DND-41 (cell line): ENCODE data around the gene NAA15.
A peak's percentile ranks its signal among the peaks of the same experiment; 100 is the strongest.
"Not testable (repeated sequence)": the region's sequence is repeated elsewhere in the genome, so short reads cannot be mapped to it uniquely, and the experiment has no call there.

Source experiments
- ATAC-seq: fragments of 200-7000 bp; cut with Tn5 transposase; 3 replicates; pipeline ENCODE4 v1.9.1; 2021; ENCODE audit warnings: low read depth; ENCODE audit not compliant: insufficient read depth
- DNase-seq: peaks from one replicate; pipeline ENCODE4 v3.0.0-alpha.2; 2020
- H2AFZ ChIP-seq: 2 replicates; pipeline ENCODE4 v1.6.0; 2012; ENCODE audit warnings: low read depth, low read length
- H3K27ac ChIP-seq: 2 replicates; pipeline ENCODE4 v1.5.1; 2012; ENCODE audit warnings: low read length, inconsistent platforms
- H3K27me3 ChIP-seq: fragments of 200-600 bp; sonication (generic); 2 replicates; pipeline ENCODE4 v1.6.0; 2012; ENCODE audit warnings: low read length, mild to moderate bottlenecking, inconsistent platforms; ENCODE audit not compliant: insufficient read depth, poor library complexity
- H3K36me3 ChIP-seq: 2 replicates; pipeline ENCODE4 v1.5.1; 2012; ENCODE audit warnings: low read length, inconsistent platforms; ENCODE audit not compliant: insufficient read depth
- H3K4me1 ChIP-seq: 2 replicates; pipeline ENCODE4 v1.5.1; 2012; ENCODE audit warnings: mild to moderate bottlenecking, low read length; ENCODE audit not compliant: insufficient read depth
- H3K4me2 ChIP-seq: 2 replicates; pipeline ENCODE4 v1.6.0; 2012; ENCODE audit warnings: mild to moderate bottlenecking, moderate library complexity, low read length, inconsistent platforms; ENCODE audit not compliant: insufficient read depth
- H3K4me3 ChIP-seq, 2 experiments: fragments of 200-600 bp in 1 of 2; shearing (Covaris generic) in 1 of 2; 2 replicates each; pipeline ENCODE4 v1.5.1; 2012 to 2016; ENCODE audit warnings: inconsistent platforms in 2 of 2, low read length in 2 of 2, mild to moderate bottlenecking in 2 of 2, low read depth in 1 of 2, moderate library complexity in 1 of 2
- H3K79me2 ChIP-seq: 2 replicates; pipeline ENCODE4 v1.6.0; 2012; ENCODE audit warnings: low read length, inconsistent platforms; ENCODE audit not compliant: insufficient read depth
- H3K9ac ChIP-seq: 2 replicates; pipeline ENCODE4 v1.6.0; 2012; ENCODE audit warnings: low read depth, mild to moderate bottlenecking, inconsistent platforms, low read length, moderate library complexity
- H3K9me3 ChIP-seq: 2 replicates; pipeline ENCODE4 v1.5.1; 2012; ENCODE audit warnings: low read length, moderate library complexity, mild to moderate bottlenecking, inconsistent platforms; ENCODE audit not compliant: insufficient read depth, severe bottlenecking
- H4K20me1 ChIP-seq: 2 replicates; pipeline ENCODE4 v1.6.0; 2012; ENCODE audit warnings: low read length; ENCODE audit not compliant: insufficient read depth
- EZH2 ChIP-seq: IDR thresholded peaks from 3 replicates; pipeline ENCODE4 v1.6.1; 2012; ENCODE audit warnings: borderline replicate concordance, low read depth, mild to moderate bottlenecking, moderate library complexity, low read length, inconsistent platforms; ENCODE audit not compliant: severe bottlenecking
- TF ChIP-seq, protein P1 (sequence below): IDR thresholded peaks from 2 replicates; pipeline ENCODE4 v1.5.1; 2012; ENCODE audit warnings: borderline replicate concordance, low read length, moderate library complexity, mild to moderate bottlenecking; ENCODE audit not compliant: poor library complexity, severe bottlenecking; ENCODE audit errors: extremely low read depth

The NAA15 gene

DNA sequence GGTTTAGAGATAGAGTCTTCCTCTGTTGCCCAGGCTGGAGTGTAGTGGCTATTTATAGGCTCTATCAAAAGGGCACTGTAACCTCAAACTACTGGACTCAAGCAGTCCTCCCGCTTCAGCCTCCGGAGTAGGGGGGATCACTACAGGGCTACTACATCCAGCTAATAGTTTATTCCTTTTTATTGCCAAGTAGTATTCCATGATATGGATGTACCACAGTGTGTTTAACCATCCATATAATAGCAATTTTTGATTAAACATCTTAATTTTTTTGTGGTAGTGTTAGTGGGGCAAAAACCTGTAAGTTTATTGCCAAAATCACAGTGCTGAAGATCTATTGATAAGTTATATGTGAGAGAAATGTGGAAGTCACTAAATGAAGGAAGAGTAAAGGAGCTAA lies 3.6 kb downstream of the NAA15 start:
- peaks cover 75% of the 10 kb centered on the region for H4K20me1 ChIP-seq
- TF ChIP-seq EZH2 = no peak
- TF ChIP-seq, protein P1, sequence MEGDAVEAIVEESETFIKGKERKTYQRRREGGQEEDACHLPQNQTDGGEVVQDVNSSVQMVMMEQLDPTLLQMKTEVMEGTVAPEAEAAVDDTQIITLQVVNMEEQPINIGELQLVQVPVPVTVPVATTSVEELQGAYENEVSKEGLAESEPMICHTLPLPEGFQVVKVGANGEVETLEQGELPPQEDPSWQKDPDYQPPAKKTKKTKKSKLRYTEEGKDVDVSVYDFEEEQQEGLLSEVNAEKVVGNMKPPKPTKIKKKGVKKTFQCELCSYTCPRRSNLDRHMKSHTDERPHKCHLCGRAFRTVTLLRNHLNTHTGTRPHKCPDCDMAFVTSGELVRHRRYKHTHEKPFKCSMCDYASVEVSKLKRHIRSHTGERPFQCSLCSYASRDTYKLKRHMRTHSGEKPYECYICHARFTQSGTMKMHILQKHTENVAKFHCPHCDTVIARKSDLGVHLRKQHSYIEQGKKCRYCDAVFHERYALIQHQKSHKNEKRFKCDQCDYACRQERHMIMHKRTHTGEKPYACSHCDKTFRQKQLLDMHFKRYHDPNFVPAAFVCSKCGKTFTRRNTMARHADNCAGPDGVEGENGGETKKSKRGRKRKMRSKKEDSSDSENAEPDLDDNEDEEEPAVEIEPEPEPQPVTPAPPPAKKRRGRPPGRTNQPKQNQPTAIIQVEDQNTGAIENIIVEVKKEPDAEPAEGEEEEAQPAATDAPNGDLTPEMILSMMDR = no peak
- H3K79me2 ChIP-seq = peaks cover 95% of the 10 kb centered on the region
- H3K27me3 ChIP-seq = no peaks in the 10 kb centered on the region
- H3K36me3 ChIP-seq = peaks cover 43% of the 10 kb centered on the region
- DNase-seq (no peak), ATAC-seq (no peak)
- peak overlapping the region in 1 of 2 experiments; percentile 41; a peak in 1 of 4 replicates for H3K4me3 ChIP-seq
- no peaks in the 10 kb centered on the region for H3K9me3 ChIP-seq
- no peak overlapping the region for H3K27ac ChIP-seq
- peaks cover 49% of the 10 kb centered on the region for H3K4me1 ChIP-seq
- H2AFZ ChIP-seq = no peak overlapping the region
- peak overlapping the region; percentile 37; the same call in 1 of the 2 replicates for H3K4me2 ChIP-seq
- no peak overlapping the region for H3K9ac ChIP-seq

DNA sequence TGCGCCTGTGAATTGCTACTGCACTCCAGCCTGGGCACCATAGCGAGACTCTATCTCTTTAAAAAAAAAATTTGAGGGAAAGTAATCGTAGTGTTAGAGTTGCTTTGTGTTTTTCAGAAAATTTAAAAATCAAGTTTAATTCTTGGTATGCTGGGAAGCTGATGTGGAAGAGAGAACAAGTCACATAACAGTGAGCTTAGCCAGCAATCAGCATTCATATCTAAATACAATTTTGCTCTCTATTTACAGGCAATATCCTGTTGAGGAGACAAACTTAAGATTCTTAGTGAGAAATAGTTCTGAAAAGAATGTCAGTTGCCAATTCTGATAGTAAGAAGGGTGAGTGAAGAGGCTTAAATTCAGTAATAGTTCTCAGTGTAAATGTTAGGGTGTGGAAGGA lies 10.6 kb downstream of the NAA15 start:
- H3K27me3 ChIP-seq = no peaks in the 10 kb centered on the region
- H2AFZ ChIP-seq = no peak overlapping the region
- H4K20me1 ChIP-seq = peaks cover 82% of the 10 kb centered on the region
- ATAC-seq = no peak
- no peak overlapping the region for H3K4me2 ChIP-seq
- H3K4me3 ChIP-seq = no peak overlapping the region
- no peak overlapping the region for H3K9ac ChIP-seq
- peaks cover 99% of the 10 kb centered on the region for H3K79me2 ChIP-seq
- no peaks in the 10 kb centered on the region for H3K9me3 ChIP-seq
- no peak overlapping the region for H3K27ac ChIP-seq
- no peak for DNase-seq
- TF ChIP-seq, protein P1 = no peak
- peaks cover 24% of the 10 kb centered on the region for H3K36me3 ChIP-seq
- peaks cover 10% of the 10 kb centered on the region for H3K4me1 ChIP-seq

DNA sequence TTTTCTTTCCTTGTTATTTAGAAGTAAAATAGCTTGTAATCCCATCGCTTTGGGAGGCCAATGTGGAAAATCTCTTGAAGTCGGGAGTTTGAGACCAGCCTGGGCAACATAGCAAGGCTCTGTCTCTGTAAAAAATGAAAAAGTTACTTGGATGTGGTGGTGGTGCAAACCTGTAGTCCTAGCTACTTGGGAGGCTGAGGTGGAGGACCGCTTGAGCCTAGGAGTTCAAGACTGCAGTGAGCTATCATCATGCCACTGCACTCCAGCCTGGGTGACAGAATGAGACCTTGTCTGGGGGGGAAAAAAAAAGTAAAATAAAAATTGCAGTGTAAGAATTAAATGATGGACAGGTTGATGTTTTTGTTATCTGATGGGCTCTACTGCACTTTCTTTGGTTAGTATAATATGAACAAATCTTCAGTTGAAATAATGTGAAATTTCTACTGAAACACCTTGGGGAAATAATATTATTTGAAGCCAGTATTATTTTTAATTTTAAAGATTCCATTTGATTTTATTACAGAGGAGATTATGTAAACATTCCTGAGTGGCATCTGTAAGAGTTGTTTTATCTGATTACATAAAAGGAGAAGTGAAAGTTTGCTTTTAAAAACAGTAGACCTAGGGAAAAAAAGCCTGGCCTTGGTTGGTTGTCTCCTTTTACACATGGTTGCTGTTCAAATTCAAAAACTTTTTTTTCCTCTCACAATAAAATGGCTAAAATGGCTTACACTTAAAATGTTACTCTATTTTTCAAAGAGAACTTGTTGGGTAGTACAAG lies 11.4 kb downstream of the NAA15 start:
- Histone ChIP-seq H3K27me3 (no peaks in the 10 kb centered on the region), H3K4me1 (peaks cover 6% of the 10 kb centered on the region; the same call in 1 of the 2 replicates), H3K79me2 (peaks cover 99% of the 10 kb centered on the region), H4K20me1 (peaks cover 82% of the 10 kb centered on the region), H2AFZ (no peak overlapping the region), H3K9me3 (no peaks in the 10 kb centered on the region), H3K36me3 (peaks cover 19% of the 10 kb centered on the region), H3K4me2 (no peak overlapping the region), H3K9ac (no peak overlapping the region), H3K27ac (no peak overlapping the region), H3K4me3 (no peak overlapping the region)
- DNase-seq = no peak
- ATAC-seq = no peak
- no peak for TF ChIP-seq EZH2
- TF ChIP-seq, protein P1 = no peak

DNA sequence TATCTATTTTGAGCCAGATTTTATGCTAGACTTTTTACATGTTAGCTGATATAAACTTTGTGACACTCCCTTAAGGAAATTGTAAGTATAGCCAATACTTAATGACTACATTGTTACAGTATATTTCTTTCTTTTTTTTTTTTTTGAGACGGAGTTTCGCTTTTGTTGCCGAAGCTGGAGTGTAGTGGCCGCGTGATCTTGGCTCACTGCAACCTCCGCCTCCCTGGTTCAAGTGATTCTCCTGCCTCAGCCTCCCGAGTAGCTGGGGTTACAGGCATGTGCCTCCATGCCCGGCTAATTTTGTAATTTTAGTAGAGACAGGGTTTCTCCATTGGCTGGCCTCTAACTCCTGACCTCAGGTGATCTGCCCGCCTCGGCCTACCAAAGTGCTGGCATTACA lies 12.1 kb downstream of the NAA15 start:
- H3K4me2 ChIP-seq, H3K4me3 ChIP-seq, H3K27ac ChIP-seq, H3K9ac ChIP-seq, DNase-seq, H3K4me1 ChIP-seq, H3K27me3 ChIP-seq, H3K9me3 ChIP-seq, H2AFZ ChIP-seq, ATAC-seq: not testable (repeated sequence)
- Histone ChIP-seq H3K79me2 (peaks cover 99% of the 10 kb centered on the region), H3K36me3 (peaks cover 17% of the 10 kb centered on the region), H4K20me1 (peaks cover 83% of the 10 kb centered on the region)
